MV-4-11 (cell line): ENCODE data around the gene PSMD2.
"Not testable (repeated sequence)": the region's sequence is repeated elsewhere in the genome, so short reads cannot be mapped to it uniquely, and the experiment has no call there.

Experiments used
- DNase-seq: peaks from one replicate; lab custom pipeline; 2025; lab: John Stamatoyannopoulos, UW

PSMD2 gene

DNA sequence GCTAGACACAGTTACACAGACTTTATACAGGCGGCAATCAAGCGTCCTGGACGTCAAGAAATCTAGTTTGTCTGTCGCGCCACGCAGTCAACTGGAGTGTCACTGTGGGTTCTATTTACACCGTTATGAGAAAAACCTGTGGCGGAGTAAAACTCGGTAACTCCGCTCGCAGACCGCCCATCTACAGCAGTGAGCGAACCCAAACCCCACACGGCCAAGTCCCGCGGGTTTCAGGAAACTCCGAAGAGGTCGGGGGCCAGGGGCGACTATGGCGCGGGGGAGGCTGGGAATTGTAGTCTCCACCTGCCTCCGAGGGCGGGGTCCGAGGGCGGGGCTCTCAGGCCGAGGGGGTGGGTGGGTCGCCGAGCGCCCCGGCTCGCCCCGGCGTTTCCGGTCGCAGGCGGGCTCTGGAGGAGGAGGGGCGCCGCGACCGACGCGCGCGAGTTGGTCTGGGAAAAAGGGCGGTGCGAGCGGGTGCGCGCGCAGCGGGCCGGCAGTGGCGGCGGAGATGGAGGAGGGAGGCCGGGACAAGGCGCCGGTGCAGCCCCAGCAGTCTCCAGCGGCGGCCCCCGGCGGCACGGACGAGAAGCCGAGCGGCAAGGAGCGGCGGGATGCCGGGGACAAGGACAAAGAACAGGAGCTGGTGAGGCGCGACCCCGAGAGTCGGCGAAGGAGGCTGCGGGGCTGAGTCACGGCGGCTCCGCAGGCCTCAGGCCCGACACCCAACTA is at the start of gene PSMD2:
Gene PSMD2, plus strand, starts transcription at position 483 of the 729 bp plus-strand sequence. Its CDS starts 26 bp downstream, at position 509.
- peak; percentile 93 for DNase-seq

- peak; percentile 98 for DNase-seq
Measured at GRCh38 chr3:184249412-184250166, 49.5 kb upstream of the PSMD2 start, which contains the start of gene EEF1AKMT4. Gene EEF1AKMT4, plus strand, starts transcription at chr3:184249672. Its CDS starts 23 bp downstream, at chr3:184249695.

- DNase-seq = peak; percentile 91
Measured at GRCh38 chr3:184250167-184250828, 48.7 kb upstream of the PSMD2 start.

GRCh38 chr3:184255291-184256039 is 43.6 kb upstream of the PSMD2 start:
- no peak for DNase-seq

DNA sequence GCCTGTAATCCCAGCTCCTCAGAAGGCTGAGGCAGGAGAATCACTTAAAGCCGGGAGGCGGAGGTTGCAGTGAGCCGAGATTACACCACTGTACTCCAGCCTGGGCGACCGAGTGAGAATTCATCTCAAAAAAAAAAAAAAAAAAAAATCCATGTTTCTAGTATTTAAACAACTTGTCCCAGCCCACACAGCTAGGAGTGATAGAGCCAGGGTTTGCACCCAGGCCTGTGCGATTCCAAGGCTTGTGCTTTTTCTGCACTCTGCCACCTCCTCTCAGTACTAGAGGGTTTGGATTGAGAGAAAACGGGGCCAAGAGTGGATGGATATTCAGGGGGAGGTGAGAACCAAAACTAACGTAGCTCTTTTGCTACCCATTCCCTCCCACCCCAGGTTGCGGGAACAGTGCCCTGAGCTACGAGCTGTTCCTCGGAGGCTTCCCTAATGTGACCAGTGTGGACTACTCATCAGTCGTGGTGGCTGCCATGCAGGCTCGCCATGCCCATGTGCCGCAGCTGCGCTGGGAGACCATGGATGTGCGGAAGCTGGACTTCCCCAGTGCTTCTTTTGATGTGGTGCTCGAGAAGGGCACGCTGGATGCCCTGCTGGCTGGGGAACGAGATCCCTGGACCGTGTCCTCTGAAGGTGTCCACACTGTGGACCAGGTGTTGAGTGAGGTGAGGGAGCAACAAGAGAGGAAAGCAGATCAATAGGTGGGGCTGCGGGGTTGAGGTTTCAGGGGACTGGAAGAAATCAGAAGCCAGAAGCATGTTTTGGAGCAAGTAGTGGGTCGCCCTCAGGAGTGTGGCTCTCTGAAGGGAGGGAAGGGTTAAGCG is 41.7 kb upstream of the PSMD2 start:
- DNase-seq = no peak

- DNase-seq = no peak
Measured at GRCh38 chr3:184258926-184259325, 40.1 kb upstream of the PSMD2 start.

DNA sequence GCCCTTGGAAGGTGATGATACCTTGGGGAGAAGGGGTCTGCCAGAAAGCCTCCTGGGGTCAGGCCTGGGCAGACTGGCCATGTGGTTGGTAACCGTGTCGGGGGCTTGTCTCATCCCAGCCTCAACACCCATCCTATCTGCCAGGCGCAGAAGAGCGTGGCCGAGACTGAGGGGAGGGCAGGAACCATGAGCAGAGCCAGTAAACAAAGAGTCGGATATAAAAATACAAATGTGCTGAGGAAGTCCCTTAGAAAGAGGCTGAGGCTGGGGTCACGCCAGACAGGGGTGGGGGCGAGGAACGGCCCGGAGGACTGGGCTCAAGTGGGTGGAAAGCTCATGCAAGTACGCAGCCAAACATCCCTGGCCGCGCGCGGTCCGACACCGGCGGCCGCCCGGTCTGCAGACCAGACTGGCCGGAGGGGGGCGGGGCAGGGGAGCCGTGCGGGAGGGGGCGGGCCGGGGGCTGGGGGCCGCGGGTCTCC is 39.6 kb upstream of the PSMD2 start:
- no peak for DNase-seq

DNA sequence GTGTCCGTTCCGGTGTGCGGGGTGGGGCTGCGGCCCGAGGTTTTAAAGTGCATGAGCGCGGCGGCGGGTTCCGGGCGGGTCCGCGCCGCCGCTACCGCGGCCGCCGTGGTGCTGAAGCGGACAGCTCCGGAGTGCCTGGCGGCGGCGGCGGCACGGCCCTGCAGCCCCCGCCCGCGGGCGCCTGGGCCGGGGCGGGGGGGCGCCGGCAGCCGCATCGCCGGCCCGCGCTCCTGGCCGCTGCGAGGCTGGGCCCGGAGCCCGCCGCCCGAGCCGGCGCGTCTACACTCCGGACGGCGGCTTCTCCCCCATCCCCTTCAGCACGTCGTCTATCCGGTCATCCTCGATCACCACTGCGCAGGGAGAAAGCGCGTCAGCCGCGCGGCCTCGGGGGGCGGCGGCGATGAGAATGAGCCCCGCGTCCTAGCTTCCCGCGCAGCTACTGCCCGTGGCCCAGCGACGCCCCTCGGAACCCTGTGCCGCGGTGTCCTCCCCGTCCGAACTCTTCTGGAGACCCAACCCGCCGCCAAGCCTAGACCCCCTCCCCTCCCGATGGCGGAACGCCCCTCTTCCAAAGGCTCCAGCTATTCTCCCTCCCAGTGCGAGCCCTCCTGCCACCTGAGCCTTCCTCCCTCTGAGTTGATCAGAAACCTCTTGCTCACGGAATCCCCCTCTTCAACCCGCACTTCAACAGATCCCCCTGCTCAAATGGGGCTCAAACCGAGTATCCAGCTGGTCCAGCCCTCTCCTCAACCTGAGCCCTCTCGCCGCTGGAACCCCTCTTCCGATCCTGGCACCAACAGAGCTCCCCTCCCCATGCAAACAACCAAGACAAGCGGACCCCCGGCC is 38.9 kb upstream of the PSMD2 start:
- peak; percentile 4 for DNase-seq

- DNase-seq = no peak
Measured at GRCh38 chr3:184260724-184261269, 38.2 kb upstream of the PSMD2 start.

DNA sequence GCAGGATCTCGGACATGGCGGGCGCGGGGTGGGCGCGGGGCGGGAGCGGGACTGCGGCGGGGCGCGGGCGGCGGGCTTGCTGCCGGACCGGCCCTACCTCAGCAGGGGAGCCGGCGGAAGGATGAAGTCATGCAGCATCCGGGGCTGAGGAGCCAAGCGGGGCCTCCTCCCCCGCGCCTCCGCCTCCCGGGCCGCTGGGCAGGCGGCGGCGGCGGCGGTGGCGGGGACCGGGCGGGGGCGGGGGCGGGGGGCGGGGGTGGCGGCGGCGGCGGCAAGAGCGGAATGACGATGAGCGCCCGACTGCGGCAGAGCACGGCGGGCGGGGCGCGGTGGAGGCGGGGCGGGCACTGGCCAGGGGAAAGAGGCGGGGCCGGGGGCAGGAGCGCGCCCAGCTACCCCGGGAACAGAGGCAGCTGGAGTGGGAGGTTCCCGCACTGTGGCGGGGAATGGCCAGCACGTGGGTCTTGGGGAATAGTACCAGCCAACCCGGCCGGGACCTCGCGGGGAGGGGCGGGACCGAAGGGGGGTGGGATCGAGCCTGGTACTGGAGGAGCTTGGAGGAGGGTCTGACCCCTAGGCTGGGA is 37.7 kb upstream of the PSMD2 start, which contains the start of gene CAMK2N2:
Gene CAMK2N2, minus strand, starts transcription at position 284 of the 584 bp plus-strand sequence. Its CDS starts 268 bp downstream, at position 16.
- peak; percentile 34 for DNase-seq

DNA sequence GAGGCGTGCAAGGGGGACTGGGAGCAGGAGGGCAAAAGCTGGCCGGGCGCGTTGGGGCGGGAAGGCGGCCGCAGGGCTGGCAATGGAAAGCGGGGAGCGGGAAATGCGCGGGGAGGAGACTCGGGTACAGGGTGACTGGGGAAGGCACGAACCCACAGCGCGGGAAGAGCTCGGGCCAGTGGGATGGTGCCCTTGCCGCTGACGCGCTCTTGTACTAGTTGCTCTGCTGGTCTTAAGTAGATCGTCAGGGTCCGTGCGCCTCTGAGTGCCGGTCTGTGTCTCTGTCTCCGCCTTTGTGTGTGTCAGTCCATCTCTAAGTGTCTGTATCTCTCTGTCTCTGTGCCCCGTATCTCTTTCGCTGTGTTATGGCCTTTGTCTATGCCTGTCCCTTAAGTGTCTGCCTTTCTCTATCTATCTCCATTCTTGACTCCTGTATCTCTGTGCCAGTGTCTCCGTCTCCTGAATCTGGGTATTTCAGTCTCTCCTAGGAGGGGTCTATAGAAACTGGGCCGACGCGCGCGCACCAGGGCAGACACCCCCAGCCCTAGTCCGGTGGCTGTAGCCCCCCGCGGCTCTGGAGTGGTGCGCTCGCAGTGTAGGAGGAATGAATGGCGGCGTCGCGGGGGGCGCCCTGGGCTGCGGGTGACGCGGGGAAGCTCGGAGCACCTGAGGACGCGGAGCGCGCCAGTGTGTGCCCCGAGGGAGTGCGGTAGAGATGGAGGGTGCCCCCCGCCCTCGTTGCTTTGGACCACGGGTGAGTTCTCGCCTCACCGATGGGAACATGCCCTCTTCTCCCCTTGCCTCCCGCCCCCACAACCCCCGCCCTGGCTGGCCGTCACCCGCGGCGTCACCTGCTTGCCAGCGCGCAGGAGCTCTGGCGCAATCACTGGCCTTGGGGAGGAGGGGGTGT is 36.9 kb upstream of the PSMD2 start:
- no peak for DNase-seq

GRCh38 chr3:184262764-184263179 is 36.3 kb upstream of the PSMD2 start:
- no peak for DNase-seq

- not testable (repeated sequence) for DNase-seq
Measured at GRCh38 chr3:184267249-184267648, 31.8 kb upstream of the PSMD2 start.

GRCh38 chr3:184272269-184272668 is 26.8 kb upstream of the PSMD2 start:
- DNase-seq = no peak

DNA sequence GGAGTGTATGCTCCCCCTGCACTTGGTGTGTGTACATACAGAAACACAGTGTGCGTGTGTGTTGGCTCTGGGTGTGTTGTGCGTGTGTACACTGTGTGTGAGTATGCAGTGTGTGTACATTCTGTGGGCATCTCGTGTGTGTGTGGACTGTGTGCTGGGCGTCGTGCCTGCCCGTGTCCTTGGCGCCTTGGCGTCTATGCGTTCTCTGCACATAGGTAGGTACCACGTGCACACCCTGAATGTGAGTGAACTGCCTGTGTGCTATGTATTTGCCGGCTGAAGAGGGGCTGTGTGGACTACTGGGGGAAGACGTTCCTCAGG is 23.7 kb upstream of the PSMD2 start:
- no peak for DNase-seq

DNA sequence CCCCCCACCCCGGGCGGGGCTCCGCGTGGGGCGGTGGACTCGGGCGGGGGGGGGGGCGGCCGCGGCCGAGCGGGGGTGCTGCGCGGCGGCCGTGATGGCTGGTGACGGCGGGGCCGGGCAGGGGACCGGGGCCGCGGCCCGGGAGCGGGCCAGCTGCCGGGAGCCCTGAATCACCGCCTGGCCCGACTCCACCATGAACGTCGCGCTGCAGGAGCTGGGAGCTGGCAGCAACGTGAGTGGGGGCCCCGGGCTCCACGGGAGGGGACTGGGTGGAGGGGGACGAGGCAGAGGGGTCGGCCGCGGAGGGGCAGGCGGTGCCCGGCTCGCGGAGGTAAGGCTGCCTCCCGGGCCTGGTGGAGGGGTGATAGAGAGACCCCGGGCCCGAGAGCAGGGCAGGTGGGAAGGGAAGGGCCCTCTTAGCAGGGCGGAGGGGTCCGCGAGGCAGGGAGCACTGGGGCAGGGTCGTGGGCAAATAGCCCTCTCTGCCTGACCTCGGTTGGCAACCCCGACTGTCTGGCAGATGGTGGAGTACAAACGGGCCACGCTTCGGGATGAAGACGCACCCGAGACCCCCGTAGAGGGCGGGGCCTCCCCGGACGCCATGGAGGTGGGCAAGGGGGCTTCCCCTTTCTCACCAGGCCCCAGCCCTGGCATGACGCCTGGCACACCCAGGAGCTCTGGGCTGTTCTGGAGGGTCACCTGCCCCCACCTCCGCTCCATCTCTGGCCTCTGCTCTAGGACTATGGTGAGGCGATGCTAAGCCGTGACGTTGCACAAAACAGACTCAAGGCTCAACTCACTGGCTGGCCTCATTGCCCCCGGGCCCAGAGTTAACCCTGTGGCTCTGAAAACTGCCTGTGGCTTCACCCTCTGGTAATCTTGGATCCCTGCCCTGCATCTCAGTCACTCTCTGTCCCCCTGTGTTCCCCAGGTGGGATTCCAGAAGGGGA is 22.8 kb upstream of the PSMD2 start, which contains the start of gene ECE2:
Gene ECE2, plus strand, starts transcription at position 62 of the 950 bp plus-strand sequence. Its CDS starts 132 bp downstream, at position 194.
- no peak for DNase-seq

GRCh38 chr3:184277366-184277765 is 21.7 kb upstream of the PSMD2 start:
- no peak for DNase-seq
